OCI-LY1 (cell line): Measurements from ENCODE around the gene RERE.

ENCODE experiments used
- H2AFZ ChIP-seq: fragments of 200-600 bp; sonication (generic), shearing (Covaris generic); 2 replicates; pipeline ENCODE4 v1.6.0; 2014; ENCODE audit warnings: antibody characterized with exemption, mild to moderate bottlenecking, low read length
- H3F3A ChIP-seq: fragments of 200-600 bp; sonication (generic), shearing (Covaris generic); 2 replicates; pipeline ENCODE4 v1.6.0; 2014; ENCODE audit warnings: mild to moderate bottlenecking, antibody characterized with exemption, low read length, moderate library complexity; ENCODE audit not compliant: insufficient read depth
- H3K27ac ChIP-seq: fragments of 200-600 bp; sonication (generic); 2 replicates; pipeline ENCODE4 v1.5.1; 2014; ENCODE audit warnings: low read length, mixed run types, mild to moderate bottlenecking, low read depth; ENCODE audit not compliant: poor library complexity, severe bottlenecking
- H3K27me3 ChIP-seq: fragments of 200-600 bp; sonication (generic); 2 replicates; pipeline ENCODE4 v1.6.0; 2014; ENCODE audit warnings: antibody characterized with exemption, mild to moderate bottlenecking, low read length, moderate library complexity; ENCODE audit not compliant: insufficient read depth
- H3K36me3 ChIP-seq: fragments of 200-600 bp; sonication (generic); 2 replicates; pipeline ENCODE4 v1.6.1; 2014; ENCODE audit warnings: mild to moderate bottlenecking, antibody characterized with exemption, low read length, moderate library complexity, mixed read lengths; ENCODE audit not compliant: insufficient read depth
- H3K4me1 ChIP-seq: fragments of 200-600 bp; sonication (generic); 2 replicates; pipeline ENCODE4 v1.5.1; 2014; ENCODE audit warnings: mild to moderate bottlenecking, low read length, moderate library complexity; ENCODE audit not compliant: insufficient read depth, severe bottlenecking
- H3K4me2 ChIP-seq: fragments of 200-600 bp; sonication (generic), shearing (Covaris generic); 2 replicates; pipeline ENCODE4 v1.6.1; 2014; ENCODE audit warnings: low read length
- H3K4me3 ChIP-seq: fragments of 200-600 bp; sonication (generic); 2 replicates; pipeline ENCODE4 v1.5.1; 2014; ENCODE audit warnings: low read length, low read depth, mild to moderate bottlenecking, mixed read lengths; ENCODE audit not compliant: poor library complexity, severe bottlenecking
- H3K79me2 ChIP-seq: fragments of 200-600 bp; shearing (Covaris generic); 2 replicates; pipeline ENCODE4 v1.6.1; 2016; ENCODE audit warnings: mixed run types, low read length, mixed read lengths; ENCODE audit not compliant: insufficient read depth
- H3K9ac ChIP-seq: fragments of 200-600 bp; sonication (generic), shearing (Covaris generic); 2 replicates; pipeline ENCODE4 v1.6.1; 2014; ENCODE audit warnings: mild to moderate bottlenecking, low read length, mixed read lengths
- H3K9me2 ChIP-seq: fragments of 200-600 bp; sonication (generic), shearing (Covaris generic); 2 replicates; pipeline ENCODE4 v1.6.1; 2014; ENCODE audit warnings: low read depth, mild to moderate bottlenecking, low read length, mixed read lengths
- H3K9me3 ChIP-seq: fragments of 200-600 bp; shearing (Covaris generic); 2 replicates; pipeline ENCODE4 v1.6.1; 2014; ENCODE audit warnings: low read length, mixed read lengths
- H4K20me1 ChIP-seq: fragments of 200-600 bp; sonication (generic), shearing (Covaris generic); 2 replicates; pipeline ENCODE4 v1.6.0; 2016; ENCODE audit warnings: mild to moderate bottlenecking, low read length; ENCODE audit not compliant: insufficient read depth
- CTCF ChIP-seq: fragments of 200-600 bp; sonication (generic), shearing (Covaris generic); IDR thresholded peaks from 2 replicates; pipeline ENCODE4 v1.5.1; 2017; ENCODE audit warnings: mild to moderate bottlenecking, antibody characterized with exemption, low read length, moderate library complexity, mixed read lengths
- EZH2 ChIP-seq: fragments of 200-600 bp; sonication (generic), shearing (Covaris generic); IDR thresholded peaks from 2 replicates; pipeline ENCODE4 v1.8.0; 2017; ENCODE audit warnings: borderline replicate concordance, mixed run types, mild to moderate bottlenecking, antibody characterized with exemption, low read length, moderate library complexity, mixed read lengths

The RERE gene

GRCh38 chr1:8676072-8676471, 141.4 kb downstream of the RERE start:
- Histone ChIP-seq H3K4me2 (no peak overlapping the region), H3K9ac (no peak overlapping the region), H3K4me1 (no peaks in the 10 kb centered on the region), H2AFZ (no peak overlapping the region), H3K9me2 (no peaks in the 10 kb centered on the region), H4K20me1 (no peaks in the 10 kb centered on the region), H3K79me2 (no peaks in the 10 kb centered on the region), H3F3A (no peaks in the 10 kb centered on the region), H3K4me3 (no peak overlapping the region), H3K27ac (no peak overlapping the region), H3K27me3 (0 out of 2 replicates have a peak, but pooled peaks cover 4% of the 10 kb centered on the region), H3K36me3 (no peaks in the 10 kb centered on the region), H3K9me3 (no peaks in the 10 kb centered on the region)
- no peak for TF ChIP-seq CTCF

GRCh38 chr1:8674912-8675311, 142.5 kb downstream of the RERE start:
- Histone ChIP-seq H4K20me1 (no peaks in the 10 kb centered on the region), H2AFZ (no peak overlapping the region), H3K4me3 (no peak overlapping the region), H3K9ac (no peak overlapping the region), H3K79me2 (no peaks in the 10 kb centered on the region), H3F3A (no peaks in the 10 kb centered on the region), H3K27me3 (no peaks in the 10 kb centered on the region), H3K4me2 (no peak overlapping the region), H3K9me2 (no peaks in the 10 kb centered on the region), H3K27ac (no peak overlapping the region), H3K36me3 (no peaks in the 10 kb centered on the region), H3K9me3 (no peaks in the 10 kb centered on the region), H3K4me1 (no peaks in the 10 kb centered on the region)
- no peak for TF ChIP-seq EZH2
- TF ChIP-seq CTCF: no peak

GRCh38 chr1:8674481-8674880, 143.0 kb downstream of the RERE start:
- Histone ChIP-seq H3K4me3 (no peak overlapping the region), H3K27ac (no peak overlapping the region), H3K79me2 (no peaks in the 10 kb centered on the region), H3K27me3 (no peaks in the 10 kb centered on the region), H3K9ac (no peak overlapping the region), H3K4me1 (no peaks in the 10 kb centered on the region), H3F3A (no peaks in the 10 kb centered on the region), H3K36me3 (no peaks in the 10 kb centered on the region), H3K9me2 (no peaks in the 10 kb centered on the region), H3K9me3 (no peaks in the 10 kb centered on the region), H3K4me2 (no peak overlapping the region), H2AFZ (no peak overlapping the region), H4K20me1 (no peaks in the 10 kb centered on the region)
- no peak for TF ChIP-seq CTCF
- no peak for TF ChIP-seq EZH2
